GM18517 (cell line): ENCODE data around the gene NLRP3.
"Not testable (repeated sequence)": the region's sequence is repeated elsewhere in the genome, so short reads cannot be mapped to it uniquely, and the experiment has no call there.

Experiments used
- ATAC-seq: cut with Tn5 transposase; IDR thresholded peaks from one replicate; pipeline ENCODE4 v1.9.1; 2021; ENCODE audit warnings: mild to moderate bottlenecking, moderate library complexity; ENCODE audit not compliant: unreplicated experiment

The NLRP3 gene

GRCh38 chr1:247468481-247469140, 52.6 kb downstream of the NLRP3 start:
- no peak for ATAC-seq

- no peak for ATAC-seq
Observed at GRCh38 chr1:247469141-247469535, 53.2 kb downstream of the NLRP3 start.

- ATAC-seq = not testable (repeated sequence)
Observed at GRCh38 chr1:247470942-247471429, 55.0 kb downstream of the NLRP3 start.

DNA sequence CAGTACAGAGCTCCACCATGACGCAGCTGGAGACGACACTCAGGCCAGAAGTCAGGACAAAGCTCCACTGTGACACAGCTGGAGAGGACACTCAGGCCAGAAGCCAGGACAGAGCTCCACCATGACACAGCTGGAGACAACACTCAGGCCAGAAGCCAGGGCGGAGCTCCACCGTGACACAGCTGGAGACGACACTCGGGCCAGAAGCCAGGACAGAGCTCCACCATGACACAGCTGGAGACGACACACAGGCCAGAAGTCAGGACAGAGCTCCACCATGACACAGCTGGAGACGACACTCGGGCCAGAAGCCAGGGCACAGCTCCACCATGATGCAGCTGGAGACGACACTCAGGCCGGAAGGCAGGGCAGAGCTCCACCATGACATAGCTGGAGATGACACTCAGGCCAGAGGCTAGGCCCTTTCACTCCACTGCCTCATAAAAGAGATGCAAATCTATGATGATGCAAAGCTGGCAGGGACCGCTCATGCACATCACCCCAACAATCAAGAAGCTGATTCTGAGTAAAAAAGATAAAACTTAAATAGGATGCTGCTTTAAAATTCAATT, 55.6 kb downstream of the NLRP3 start:
- ATAC-seq = no peak

DNA sequence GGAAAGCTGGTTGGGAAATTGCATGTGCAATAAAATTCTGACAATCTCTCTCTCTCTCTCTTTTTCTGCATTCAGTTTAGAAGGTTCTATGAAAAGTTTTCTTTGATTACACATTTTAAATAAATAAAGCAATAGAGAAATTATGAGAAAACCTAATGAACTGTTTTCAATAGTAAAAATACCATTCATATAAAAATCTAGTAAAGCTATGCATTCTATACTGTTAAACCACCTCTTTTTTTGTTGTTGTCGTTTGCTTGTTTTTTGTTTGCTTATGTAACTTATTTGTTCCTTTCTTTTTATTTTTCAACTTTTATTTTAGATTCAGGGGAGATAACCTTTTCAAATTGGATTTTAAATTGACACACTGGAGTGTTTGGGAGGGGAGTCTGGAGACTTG, 56.1 kb downstream of the NLRP3 start:
- ATAC-seq = no peak

- ATAC-seq = no peak
Observed at GRCh38 chr1:247474367-247474766, 58.4 kb downstream of the NLRP3 start.

DNA sequence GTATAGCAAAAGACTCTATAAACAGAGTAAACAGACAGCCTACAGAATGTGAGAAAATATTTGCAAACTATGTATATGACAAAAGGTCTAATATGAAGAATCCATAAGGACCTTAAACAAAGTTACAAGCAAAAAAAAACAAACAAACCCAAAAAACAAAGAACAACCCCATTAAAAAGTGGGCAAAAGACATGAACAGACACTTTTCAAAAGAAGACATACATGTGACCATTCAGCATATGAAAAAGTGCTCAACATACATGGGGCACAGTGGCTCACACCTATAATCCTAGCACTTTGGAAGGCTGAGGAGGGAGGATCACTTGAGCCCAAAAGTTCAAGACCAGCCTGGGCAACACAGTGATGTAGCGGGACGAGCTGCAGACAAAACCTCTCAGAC, 59.8 kb downstream of the NLRP3 start:
- ATAC-seq = no peak

DNA sequence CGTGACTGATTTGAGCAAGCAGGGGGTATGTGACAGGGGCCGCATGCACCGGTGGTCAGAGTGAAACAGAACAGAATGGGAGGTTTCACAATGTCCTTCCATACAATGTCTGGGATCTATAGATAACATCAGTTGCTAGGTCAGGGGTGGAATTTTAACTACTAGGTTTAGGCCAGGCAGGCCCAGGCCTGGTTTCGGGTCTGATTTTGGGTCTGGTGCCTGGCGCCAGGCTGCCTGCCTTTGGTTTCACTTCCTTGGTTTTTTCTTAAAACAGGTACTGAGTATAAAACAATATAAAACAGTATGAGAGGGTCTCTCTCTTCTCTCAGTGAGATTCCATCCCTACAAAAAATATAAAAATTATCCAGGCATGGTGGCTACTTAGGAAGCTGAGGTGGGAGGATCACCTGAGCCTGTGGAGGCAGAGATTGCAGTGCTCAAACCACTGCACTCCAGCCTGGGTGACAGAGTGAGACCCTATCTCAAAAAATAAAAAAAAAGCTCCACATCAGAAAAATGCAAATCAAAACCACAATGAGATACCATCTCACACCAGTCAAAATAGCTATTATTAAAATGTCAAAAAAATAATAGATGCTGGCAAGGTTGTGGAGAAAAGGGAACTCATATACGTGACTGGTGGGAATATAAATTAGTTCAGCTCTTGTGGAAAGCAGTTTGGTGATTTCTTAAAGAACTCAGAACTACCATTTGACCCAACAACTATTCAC, 60.5 kb downstream of the NLRP3 start:
- peak; percentile 63 for ATAC-seq

DNA sequence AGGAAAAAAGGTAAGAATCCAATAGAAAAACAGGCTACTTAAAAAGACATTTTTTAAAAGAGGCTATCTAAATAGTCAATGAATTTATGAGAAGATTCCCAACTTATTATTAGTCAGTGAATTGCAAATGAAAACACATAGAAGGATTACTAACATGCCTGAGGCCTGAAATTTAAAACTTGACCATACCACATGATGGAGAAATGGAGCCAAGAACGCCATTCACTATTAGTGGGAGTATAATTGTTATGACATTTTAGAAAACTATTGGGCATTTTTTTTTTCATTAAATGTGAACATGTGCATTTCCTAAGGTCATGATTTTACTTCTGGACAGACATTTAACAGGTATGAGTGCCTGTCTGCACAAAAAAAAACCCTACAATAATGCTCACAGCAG, 66.8 kb downstream of the NLRP3 start:
- ATAC-seq = no peak

DNA sequence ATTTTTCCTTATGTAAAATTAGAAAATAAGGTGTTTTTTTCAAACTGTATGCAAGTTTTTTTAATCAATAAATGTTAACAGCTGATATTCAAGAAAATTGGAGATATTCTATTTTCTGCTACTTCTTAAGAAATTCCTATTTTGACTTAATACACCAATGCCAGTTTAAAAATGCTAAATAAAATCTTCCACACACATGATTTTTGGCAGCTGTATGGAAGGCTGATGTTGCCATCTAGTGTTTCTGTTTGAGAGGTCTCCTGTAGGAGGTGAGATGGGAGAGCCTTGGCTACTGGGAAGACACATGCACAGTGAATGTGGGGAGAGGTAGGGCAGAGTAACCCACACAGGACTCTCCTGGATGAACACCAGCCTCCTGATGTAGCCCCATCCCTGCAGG, 71.1 kb downstream of the NLRP3 start:
- ATAC-seq = peak; percentile 71

- no peak for ATAC-seq
Observed at GRCh38 chr1:247491328-247491727, 75.4 kb downstream of the NLRP3 start.

- no peak for ATAC-seq
Observed at GRCh38 chr1:247493106-247493505, 77.1 kb downstream of the NLRP3 start.

GRCh38 chr1:247494767-247495166, 78.8 kb downstream of the NLRP3 start:
- ATAC-seq = peak; percentile 71

DNA sequence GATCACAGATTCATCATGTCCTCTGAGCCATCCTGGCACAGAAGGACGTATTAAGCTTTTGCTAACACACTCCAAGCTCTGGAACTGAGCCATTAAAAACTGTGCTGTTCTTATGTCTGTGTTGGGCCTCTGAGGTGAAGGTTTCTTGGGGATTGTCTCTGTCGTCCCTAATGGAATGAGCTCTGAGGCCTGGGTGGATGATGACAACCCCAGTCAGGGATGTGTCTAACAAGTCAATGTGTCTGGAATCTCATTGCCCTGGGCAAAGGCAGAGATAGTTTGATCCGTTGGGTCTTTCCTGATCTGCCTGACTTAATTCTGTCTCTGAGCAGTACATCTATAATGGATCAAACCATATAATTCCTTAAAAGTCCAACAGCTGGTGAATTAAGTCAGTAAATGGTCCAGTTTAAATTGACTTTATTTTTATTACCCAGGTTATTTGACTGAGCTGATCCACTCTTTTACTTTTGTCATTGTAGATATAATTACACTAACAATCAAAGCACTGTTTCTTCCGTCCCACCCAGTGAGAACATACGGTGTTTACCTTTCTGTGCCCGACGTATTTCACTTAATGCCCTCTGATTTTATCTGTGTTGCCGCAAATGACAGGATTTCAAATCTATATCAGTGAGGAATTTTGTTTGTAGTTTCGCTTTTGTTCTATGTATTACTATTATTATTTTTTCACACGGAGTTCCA, 80.8 kb downstream of the NLRP3 start:
- no peak for ATAC-seq
